HEK293T (cell line): ENCODE measurements around the gene GABRR3.

Experiments used
- CTCF ChIA-PET: fragments of 350-600 bp; formaldehyde crosslinking; extraction: SDS; loops from one replicate; lab custom pipeline; 2021; ENCODE audit warnings: antibody characterized with exemption, inconsistent platforms; lab: Yijun Ruan, JAX
- POLR2A ChIA-PET: fragments of 350-600 bp; formaldehyde crosslinking; extraction: SDS; loops from one replicate; lab custom pipeline; 2020; ENCODE audit warnings: antibody characterized with exemption, inconsistent platforms; lab: Yijun Ruan, JAX
- DNase-seq: peaks from one replicate; pipeline ENCODE4 v3.0.0; 2012; ENCODE audit warnings: mixed read lengths; ENCODE audit errors: extremely low spot score
- ARNT ChIP-seq: fragments of 450-650 bp; IDR thresholded peaks from 2 replicates; pipeline ENCODE4 v1.6.1; 2017; ENCODE audit warnings: mild to moderate bottlenecking
- CTBP1 ChIP-seq: fragments of 450-650 bp; IDR thresholded peaks from 2 replicates; pipeline ENCODE4 v1.6.1; 2016; ENCODE audit warnings: borderline replicate concordance
- ELF4 ChIP-seq: fragments of 450-650 bp; IDR thresholded peaks from 2 replicates; pipeline ENCODE4 v1.6.1; 2017; ENCODE audit warnings: antibody characterized with exemption
- FOXA1 ChIP-seq: fragments of 450-650 bp; IDR thresholded peaks from 2 replicates; pipeline ENCODE4 v1.6.1; 2016; ENCODE audit warnings: mild to moderate bottlenecking
- FOXK2 ChIP-seq: fragments of 450-650 bp; IDR thresholded peaks from 2 replicates; pipeline ENCODE4 v1.6.1; 2016; ENCODE audit warnings: mild to moderate bottlenecking
- FOXM1 ChIP-seq: fragments of 450-650 bp; IDR thresholded peaks from 2 replicates; pipeline ENCODE4 v1.6.1; 2017; ENCODE audit warnings: mild to moderate bottlenecking, borderline replicate concordance
- HDGF ChIP-seq: fragments of 450-650 bp; IDR thresholded peaks from 2 replicates; pipeline ENCODE4 v1.6.1; 2017; ENCODE audit warnings: antibody characterized with exemption, borderline replicate concordance
- L3MBTL2 ChIP-seq: fragments of 450-650 bp; conservative IDR thresholded peaks from 2 replicates; pipeline ENCODE4 v1.6.1; 2016; ENCODE audit warnings: mild to moderate bottlenecking
- LEF1 ChIP-seq: fragments of 450-650 bp; IDR thresholded peaks from 2 replicates; pipeline ENCODE4 v1.6.1; 2017; ENCODE audit warnings: mild to moderate bottlenecking, borderline replicate concordance
- NFRKB ChIP-seq: fragments of 450-650 bp; IDR thresholded peaks from 2 replicates; pipeline ENCODE4 v1.6.1; 2016; ENCODE audit warnings: mild to moderate bottlenecking, moderate library complexity
- PKNOX1 ChIP-seq: fragments of 450-650 bp; IDR thresholded peaks from 2 replicates; pipeline ENCODE4 v1.6.1; 2016
- SP1 ChIP-seq: fragments of 450-650 bp; IDR thresholded peaks from 2 replicates; pipeline ENCODE4 v1.6.1; 2017
- SUZ12 ChIP-seq: fragments of 450-650 bp; IDR thresholded peaks from 2 replicates; pipeline ENCODE4 v1.6.1; 2016; ENCODE audit warnings: mild to moderate bottlenecking
- TARDBP ChIP-seq: fragments of 450-650 bp; IDR thresholded peaks from 2 replicates; pipeline ENCODE4 v1.6.1; 2016
- ZNF384 ChIP-seq: fragments of 450-650 bp; IDR thresholded peaks from 2 replicates; pipeline ENCODE4 v1.6.1; 2016

Gene GABRR3

GRCh38 chr3:98004721-98005120, 30.4 kb downstream of the GABRR3 start:
- TF ChIP-seq LEF1 (no peak), ZNF384 (no peak), SP1 (no peak), FOXK2 (no peak), PKNOX1 (no peak), CTBP1 (no peak), FOXA1 (no peak), SUZ12 (no peak), FOXM1 (no peak), L3MBTL2 (no peak), TARDBP (no peak), ELF4 (no peak), HDGF (no peak), NFRKB (no peak)
- ChIA-PET CTCF (no interaction called here), POLR2A (no interaction called here)
- no peak for DNase-seq

DNA sequence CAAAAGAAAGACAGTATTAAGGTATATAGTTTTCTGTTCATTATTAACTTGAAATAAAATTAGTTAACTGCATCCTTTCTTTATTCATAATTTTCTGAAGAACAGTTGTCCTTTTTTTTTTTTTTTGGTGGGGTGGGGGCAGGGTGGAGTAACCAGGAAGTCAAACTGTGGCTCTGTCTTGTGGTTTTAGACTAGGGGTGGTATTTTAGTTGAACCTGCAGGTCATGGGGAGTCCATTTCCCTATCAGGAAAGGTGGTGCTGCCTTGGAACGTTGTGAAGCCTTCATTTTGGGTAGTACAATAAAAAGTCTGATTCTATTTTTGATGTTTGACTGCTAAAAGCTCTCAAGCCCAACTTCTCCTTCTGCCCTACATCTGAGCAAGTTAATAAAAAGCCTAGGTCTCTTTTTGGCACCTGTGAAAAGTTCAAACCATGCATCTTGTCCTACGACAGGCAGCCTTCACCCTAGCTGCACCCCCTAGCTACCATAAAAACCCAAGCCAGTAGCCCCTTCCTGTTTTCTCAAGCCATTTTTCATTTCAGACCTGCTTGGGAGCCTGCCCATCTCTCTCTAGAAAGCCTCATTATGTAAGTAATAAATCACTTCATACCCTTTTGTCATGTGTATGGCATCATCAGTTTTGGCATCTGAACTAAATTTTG, 31.7 kb downstream of the GABRR3 start:
- ChIA-PET POLR2A (no interaction called here), CTCF (interaction anchor here (0.6 kb wide), 1 partner anchor 8 kb away, joined by 3 read pairs; no protein-coding TSS in a partner anchor)
- no peak for DNase-seq
- TF ChIP-seq CTBP1 (no peak), NFRKB (no peak), ZNF384 (peak; percentile 30; the same call in 1 of the 2 replicates), FOXA1 (no peak), SP1 (no peak)

- ChIA-PET POLR2A (no interaction called here), CTCF (no interaction called here)
- TF ChIP-seq FOXM1 (no peak), TARDBP (no peak), FOXK2 (no peak), LEF1 (no peak), SP1 (no peak), HDGF (no peak), ZNF384 (no peak), NFRKB (no peak), ARNT (no peak)
- DNase-seq = no peak
Observed at GRCh38 chr3:98002717-98003116, 32.4 kb downstream of the GABRR3 start.

DNA sequence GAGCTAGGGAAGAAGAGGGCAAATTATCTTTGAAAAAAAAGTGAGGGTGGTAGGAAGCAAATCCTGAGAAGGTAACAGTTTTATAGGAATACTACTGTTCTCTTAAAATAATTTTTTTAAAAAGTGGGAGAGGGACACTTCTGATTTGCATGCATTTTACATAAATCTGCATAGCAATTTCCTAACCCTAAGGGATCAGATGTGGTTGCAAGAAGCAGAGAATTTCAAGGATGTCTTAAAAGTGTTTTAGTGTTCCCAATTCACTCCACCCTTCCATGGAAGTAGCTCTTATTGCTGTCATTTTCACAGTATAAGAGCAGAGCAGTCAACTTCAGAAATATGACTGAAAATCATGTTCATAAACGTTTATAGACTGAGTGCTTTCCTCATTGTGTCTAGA, 35.1 kb downstream of the GABRR3 start:
- ChIA-PET CTCF (interaction anchor here (1.0 kb wide), 1 partner anchor 13 kb away, joined by 3 read pairs; no protein-coding TSS in a partner anchor), POLR2A (no interaction called here)
- TF ChIP-seq ELF4 (no peak), SUZ12 (no peak)

GRCh38 chr3:97999103-97999502, 36.0 kb downstream of the GABRR3 start:
- POLR2A ChIA-PET = no interaction called here
- CTCF ChIA-PET = interaction anchor here (1.0 kb wide), 1 partner anchor 14 kb away, joined by 3 read pairs; no protein-coding TSS in a partner anchor
- TF ChIP-seq ZNF384 = no peak
- no peak for TF ChIP-seq ELF4
- no peak for TF ChIP-seq ARNT
- TF ChIP-seq SUZ12 = no peak
- TF ChIP-seq PKNOX1 = no peak
- TF ChIP-seq FOXK2 = no peak
- TF ChIP-seq FOXA1 = no peak
- TF ChIP-seq HDGF = no peak
- no peak for TF ChIP-seq CTBP1
- no peak for TF ChIP-seq LEF1
- TF ChIP-seq FOXM1 = no peak
- DNase-seq = no peak

More for the DNA sequence above, 35.1 kb downstream of the GABRR3 start:
- DNase-seq = no peak

- POLR2A ChIA-PET = no interaction called here
- CTCF ChIA-PET = no interaction called here
Observed at GRCh38 chr3:97996988-97997387, 38.1 kb downstream of the GABRR3 start.

More at GRCh38 chr3:97996988-97997387, 38.1 kb downstream of the GABRR3 start:
- no peak for TF ChIP-seq HDGF
- TF ChIP-seq FOXM1 = no peak
- no peak for TF ChIP-seq L3MBTL2
- TF ChIP-seq FOXK2 = no peak
- no peak for TF ChIP-seq ARNT
- no peak for TF ChIP-seq FOXA1
- no peak for TF ChIP-seq NFRKB
- TF ChIP-seq PKNOX1 = no peak
- no peak for TF ChIP-seq ELF4
- no peak for TF ChIP-seq TARDBP
- no peak for DNase-seq
